Inflammatory macrophage (primary cell): Measurements from ENCODE around the gene FRMD5.

Experiments used
- DNase-seq, 2 donors: peaks; one replicate each; pipeline ENCODE4 v3.0.0-alpha.2; 2020 to 2022

The FRMD5 gene

DNA sequence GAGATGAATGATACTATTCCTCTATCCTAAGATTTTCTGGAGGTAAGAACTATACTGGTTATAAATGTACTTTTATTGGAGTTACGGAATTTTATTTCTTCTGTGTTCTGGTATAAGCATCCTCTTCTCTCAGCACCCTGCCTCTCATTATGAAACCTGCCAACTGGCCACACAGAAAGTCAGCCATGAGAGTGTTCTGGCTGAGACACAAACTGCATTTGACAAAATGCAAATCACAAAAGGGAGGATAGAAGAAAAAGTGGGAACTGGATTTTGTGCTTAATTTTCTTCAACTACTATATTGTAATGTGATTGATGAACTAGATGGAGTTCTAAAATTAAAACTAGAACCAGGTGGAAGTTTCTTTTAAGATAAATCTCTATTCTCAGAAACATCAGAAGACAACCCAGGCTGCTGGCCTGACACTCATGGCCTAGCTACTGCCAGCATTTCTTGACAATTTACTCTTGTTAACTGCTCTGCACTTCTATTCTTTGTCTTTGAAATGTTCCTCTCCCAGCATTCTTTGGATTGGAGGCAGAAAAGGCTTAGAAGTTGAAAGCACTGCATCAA, 225.2 kb downstream of the FRMD5 start:
- DNase-seq = no peak

GRCh38 chr15:43968551-43968950, 226.5 kb downstream of the FRMD5 start:
- no peak for DNase-seq

- no peak for DNase-seq
Observed at GRCh38 chr15:43966646-43967045, 228.4 kb downstream of the FRMD5 start.

DNA sequence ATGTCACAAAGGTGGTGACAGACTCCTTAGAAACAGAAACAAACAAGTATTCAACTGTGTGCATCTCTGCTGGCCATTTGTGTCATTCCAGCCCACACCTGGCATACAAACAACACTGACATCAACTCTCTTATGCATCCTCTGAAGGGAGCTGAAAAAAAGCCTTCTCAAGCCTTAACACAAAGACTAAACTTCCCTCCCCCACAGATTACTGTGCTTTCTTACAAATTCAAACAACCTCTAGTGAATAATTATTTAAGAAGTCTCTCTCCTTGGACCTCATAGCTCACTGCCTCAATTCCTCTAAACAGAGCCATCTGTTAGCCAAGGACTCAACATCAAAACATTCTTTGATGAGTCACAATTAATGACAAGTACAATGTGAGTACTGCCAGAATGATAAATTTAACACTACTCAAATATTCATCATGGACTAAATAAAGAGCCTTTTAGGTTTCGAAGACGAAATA, 236.2 kb downstream of the FRMD5 start:
- no peak for DNase-seq

- DNase-seq = no peak
Observed at GRCh38 chr15:43957724-43958123, 237.3 kb downstream of the FRMD5 start.

GRCh38 chr15:43955140-43955539, 239.9 kb downstream of the FRMD5 start:
- no peak for DNase-seq

DNA sequence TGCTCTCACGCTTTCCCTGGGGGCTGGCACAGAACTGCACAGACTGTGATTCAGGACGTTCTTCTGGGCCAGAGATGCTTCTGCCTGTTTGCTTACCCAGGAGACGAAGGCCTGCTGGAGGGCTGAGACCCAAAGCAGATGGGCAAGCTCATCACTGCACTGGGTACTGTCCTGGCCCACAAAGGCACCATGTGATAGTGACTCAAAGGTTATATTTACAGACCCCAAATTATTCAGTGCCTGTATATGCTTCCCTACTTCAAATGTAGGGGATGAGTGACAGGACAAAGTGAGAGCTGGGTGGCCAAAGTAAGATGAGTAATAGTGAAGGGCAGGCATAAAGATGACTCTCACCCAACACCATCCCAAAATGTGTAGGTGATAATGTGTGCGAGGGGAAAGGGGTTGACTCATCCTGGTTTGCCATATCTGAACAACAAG, 240.9 kb downstream of the FRMD5 start:
- no peak for DNase-seq

DNA sequence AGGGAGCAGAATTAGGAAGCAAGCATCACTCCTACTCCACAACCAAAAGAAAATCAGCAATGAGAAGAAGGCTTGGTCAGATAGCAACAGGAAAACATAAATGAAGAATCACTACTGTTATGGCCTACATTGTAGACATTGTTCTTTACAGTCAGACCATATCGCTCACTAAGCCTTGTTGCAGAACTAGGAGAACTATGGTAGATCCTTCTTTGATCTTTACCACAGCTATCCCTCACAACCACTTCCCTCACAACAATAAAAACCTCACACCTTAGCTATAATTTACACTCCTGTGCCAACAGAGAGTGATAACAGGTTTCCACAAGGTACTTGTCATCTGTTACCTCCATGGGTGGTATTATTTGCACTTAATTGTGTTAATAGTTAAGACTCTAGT, 241.7 kb downstream of the FRMD5 start:
- DNase-seq = no peak

DNA sequence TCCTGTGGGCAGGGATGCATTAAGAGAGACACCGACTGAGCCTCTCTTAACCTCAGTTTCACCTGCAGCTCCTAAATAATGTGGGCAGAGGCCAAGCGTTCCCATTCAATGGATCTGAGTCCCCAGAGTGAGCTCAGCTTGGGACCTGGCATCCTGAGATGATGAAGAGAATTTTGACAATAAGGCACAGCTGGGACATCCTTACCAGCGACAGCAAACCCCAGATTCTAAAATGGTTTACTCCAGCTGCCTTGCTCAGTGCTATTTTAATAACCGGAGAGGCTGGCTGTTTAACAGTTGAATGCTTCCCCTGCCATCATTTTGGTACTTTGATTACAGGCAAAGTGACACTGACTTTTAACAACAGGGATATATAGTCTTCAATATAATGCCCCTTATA, 244.5 kb downstream of the FRMD5 start:
- no peak for DNase-seq

DNA sequence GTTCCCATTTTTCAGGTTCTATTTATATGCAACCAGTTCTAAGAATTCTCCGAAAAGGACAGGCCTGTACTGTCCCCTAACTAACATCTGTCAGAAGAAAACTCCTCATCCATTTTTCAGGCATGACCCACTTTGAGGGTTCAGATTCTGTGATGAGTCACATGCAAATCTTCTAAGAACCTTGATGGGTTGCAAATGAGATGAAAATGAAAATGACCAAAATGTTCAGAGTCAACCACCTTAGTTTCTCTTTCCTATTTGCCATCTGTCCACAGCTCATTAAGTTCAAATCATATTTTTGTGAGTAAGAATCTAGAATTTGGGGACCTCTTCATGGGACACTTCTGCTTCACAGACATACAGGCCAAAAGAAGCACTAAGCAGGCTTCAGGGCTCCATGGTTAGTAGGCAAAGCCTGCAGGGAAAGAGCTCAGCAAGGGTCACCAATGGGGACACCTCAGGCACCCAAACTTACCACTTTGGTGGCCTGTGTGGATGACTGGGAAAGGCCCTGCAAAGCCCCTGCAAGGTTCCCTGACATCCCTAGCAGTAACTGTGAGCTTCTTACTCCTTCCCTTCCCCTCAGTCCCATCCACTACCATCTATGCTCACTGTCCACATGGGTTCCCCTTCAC, 246.3 kb downstream of the FRMD5 start:
- no peak for DNase-seq

- no peak for DNase-seq
Observed at GRCh38 chr15:43943511-43943910, 251.6 kb downstream of the FRMD5 start.

DNA sequence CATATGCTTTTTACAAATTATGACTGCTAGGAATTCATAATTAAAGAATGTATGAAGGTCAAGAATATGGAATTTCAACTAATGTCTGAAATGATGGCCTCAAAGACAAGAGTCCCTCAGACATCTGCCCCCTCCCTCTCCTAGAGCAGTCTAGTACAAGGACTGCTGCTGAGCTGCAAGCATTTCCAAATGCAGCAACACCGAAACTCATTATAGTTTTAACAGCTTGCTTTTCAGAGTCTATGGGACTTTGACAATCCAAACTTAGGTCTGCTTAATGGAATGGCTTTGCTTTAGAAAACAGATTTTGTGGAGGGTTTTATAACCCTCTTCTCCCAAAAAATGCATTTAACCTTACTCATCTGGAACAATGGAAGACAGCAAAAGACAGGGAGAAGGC, 252.9 kb downstream of the FRMD5 start:
- no peak for DNase-seq

DNA sequence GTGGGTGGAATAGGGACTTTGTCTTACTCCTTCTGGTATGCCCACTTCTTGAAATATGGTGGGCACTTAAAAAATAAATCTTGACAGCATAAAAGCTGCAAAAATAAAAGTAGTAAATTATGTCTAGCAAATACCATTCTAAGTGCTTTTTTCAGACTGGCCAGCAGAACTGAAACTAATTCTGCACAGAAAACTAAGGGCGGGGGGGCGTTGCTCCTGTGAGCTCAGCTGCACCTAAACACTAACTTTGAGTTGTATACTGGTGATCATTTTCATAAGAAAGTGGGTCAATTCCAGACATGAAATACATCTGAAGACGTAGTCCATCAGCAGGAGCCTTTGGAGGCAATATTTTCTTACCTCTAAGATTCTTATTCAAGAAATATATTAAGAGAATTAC, 253.5 kb downstream of the FRMD5 start:
- no peak for DNase-seq

- no peak for DNase-seq
Observed at GRCh38 chr15:43941071-43941470, 254.0 kb downstream of the FRMD5 start.

DNA sequence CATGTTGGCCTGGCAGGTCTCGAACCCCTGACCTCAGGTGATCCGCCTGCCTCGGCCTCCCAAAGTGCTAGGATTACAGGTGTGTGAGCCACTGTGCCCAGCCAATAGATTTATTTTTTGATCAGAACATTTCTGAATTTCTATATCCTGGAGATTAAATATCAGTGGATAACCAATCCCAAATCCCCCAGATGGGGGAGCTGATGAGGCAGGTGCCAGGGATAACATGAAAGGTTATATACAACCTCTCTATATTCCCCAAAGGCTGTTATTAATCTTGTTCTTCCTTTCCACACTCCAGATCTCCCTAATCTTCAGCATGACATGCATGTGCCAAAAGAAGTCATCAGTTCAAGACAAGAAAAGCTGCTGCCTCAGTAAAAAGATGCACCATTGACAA, 256.0 kb downstream of the FRMD5 start:
- DNase-seq = no peak

DNA sequence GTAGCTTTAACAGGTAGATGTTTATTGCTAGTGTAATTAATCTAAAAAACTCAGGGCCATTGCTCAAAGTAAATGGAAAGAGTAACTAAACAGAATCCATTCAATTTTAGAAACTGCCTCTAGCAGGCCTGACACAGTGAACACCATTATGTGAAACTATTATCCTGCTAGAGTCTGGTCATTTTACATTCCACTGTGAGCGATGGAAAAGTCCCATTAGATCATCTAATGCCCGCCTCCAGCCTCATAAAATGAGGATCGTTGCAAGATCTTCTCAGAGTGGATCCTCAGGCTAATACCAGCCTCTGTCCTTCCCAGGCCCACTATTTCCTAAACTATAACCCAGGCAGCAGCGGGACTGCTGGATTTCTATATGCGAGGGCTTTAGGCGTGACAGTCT, 260.6 kb downstream of the FRMD5 start:
- DNase-seq = no peak

DNA sequence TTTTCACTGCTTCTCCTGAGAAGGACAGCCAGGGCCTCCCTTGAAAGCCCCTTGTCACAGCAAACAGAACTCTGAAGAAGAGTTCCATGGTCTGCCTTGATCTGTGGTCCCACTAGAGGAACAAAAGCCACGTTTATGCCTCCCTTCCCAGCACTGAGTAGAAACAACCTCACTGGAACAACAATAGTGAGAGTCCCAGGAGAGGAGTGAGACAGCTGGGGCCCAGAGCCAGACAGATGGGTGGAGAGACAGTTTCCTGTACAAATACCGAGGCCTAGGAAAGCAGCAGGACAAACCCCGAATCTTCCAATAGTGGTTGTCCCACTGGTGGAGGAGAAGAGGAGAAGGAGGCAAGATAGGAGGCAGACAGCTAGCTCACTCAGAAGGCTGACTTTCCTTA, 262.2 kb downstream of the FRMD5 start:
- DNase-seq = no peak

DNA sequence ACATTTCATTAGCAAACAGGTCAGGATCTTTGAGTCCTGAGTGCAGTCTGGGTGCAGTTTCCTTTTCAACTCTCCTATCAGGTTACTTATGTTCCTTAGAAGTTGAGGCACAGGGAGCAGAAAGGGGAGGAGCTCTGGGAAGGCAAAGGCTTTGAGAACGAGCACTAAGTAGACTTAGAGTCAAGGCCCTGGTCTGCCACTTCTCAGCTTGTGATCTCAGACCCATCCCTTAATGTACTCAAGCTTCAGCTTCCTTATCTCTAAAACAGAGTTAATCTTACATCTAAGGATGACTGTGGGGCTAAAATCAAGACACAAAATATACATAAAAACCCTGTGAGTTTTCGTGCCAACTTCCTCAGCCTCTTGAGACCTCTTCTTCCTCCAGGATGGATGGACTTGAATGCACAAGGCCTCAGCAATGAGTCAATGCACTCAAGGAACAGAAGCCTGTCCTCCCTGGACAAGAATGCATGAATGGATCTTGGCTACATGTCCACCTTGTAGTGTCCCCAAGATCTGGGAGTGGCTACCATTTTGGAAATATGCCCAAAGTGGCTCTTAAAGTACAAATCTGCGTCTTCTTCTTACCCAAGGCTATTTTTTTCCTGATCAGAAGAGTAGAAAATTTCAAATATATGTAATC, 263.2 kb downstream of the FRMD5 start:
- DNase-seq = no peak

DNA sequence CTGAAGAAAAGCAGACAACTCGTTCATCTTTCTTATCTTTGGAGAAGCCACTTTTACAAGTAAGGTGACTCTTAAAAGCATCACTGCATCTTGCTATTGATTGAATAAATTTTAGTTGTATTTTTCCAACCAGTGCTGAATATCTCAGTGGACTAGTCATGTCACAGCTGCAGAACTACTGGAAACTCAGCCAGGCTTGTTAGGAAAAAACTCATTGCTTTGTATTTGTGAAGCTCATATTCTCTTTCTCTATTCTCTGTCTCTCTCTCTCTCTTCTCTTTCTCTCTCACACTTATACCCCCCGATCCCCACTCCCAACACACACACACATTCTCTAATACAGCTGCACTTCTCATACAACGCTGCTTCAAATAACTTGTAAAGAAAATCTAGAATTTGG, 264.0 kb downstream of the FRMD5 start:
- DNase-seq = no peak

DNA sequence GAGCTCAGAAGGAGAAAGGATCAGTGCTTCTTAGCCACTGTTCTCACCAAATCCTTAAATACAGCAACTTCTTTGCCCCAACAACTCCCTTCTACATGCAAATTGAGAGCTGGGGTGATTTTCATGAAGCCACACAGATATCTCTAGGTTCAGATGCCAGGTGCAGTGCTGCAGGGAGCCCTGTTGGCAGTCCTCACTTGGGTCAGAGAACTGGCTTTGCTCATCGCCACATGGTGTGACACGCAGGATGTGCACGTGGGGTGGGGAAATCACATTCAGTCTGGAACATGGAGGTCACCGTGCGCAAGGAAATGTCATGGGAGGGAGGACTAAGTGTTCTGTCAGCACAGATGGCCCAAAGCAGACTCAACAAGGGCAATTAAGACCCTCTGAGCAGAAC, 264.5 kb downstream of the FRMD5 start:
- DNase-seq = no peak

DNA sequence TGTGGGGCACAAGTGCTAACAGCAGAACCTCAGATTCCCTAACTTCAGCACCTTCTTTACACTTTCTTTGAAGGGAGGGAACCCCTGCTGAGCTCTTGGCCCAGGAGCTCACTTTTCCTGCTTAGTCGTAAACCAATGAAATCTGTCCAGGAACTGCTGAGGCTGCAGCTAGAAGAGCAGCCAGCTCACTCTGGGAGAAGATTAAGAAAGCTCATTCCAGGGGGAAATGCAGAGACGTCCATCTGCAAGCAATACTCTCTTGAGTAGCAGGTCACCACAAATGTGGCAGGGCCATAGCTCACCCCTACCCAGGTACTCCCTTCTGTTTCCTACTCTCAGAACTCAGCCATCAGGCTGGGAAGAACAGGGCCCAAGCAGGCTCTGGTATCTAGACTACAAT, 265.0 kb downstream of the FRMD5 start:
- DNase-seq = no peak

DNA sequence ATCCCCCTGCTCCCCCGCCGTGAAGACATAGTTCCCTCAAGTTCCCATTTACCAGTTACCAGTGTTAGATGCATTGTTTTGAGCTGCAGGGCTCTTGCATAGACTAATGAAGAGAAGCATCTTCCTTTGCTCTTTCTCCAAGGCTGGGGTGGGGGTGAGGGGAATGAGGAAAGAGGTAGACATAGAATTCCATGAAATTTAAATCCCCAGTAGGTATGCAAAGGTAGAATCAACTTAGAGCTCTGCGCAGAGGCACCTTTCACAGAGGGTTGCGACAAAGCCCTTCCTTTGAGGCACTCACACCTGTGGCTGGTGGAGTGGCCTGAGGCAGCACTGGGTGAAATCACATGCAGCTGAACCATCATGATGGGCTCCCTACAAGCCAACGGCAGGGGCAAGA, 266.9 kb downstream of the FRMD5 start:
- no peak for DNase-seq

GRCh38 chr15:43927203-43927602, 267.9 kb downstream of the FRMD5 start:
- no peak for DNase-seq

DNA sequence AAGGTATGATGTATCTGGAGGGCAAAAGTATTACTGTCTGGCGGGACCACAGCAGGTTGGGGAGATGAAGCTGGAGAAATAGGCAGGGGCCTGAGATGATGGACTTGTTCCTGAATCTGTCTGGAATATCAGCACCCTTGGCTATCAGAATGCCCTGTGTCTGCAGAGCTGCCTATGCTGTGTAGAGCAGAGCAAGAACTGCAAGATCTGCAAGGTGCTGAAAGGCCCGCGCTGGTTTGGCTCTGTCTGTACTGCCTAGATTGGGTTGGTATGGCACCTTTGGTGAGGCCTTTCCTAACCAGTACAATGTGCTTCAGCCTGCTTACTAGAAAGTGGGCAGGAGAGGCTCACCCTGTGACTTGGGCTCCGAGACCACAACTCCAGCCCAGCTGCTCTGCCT, 271.5 kb downstream of the FRMD5 start:
- DNase-seq = no peak
